Measurements from ENCODE around the gene PSMG1. TPM values are rescaled to one million over a fixed set of nuclear protein-coding genes. Genes with fewer than 3 reads are reported as not detected.
"Not testable (repeated sequence)": the region's sequence is repeated elsewhere in the genome, so short reads cannot be mapped to it uniquely, and the experiment has no call there.

PSMG1 gene
- total RNA-seq, 1 experiment from 2014 or later: 29.0 TPM

GRCh38 chr21:39221997-39222486, 38.8 kb upstream of the PSMG1 start:
- H3K27me3 ChIP-seq (ENCODE audit: insufficient read depth, low read depth): no peaks in the 10 kb centered on the region
- no peak overlapping the region for H3K4me3 ChIP-seq
- no peak overlapping the region for H2AFZ ChIP-seq
- H3K9me3 ChIP-seq (ENCODE audit: insufficient read depth, low read depth): no peaks in the 10 kb centered on the region
- no peak for TF ChIP-seq EZH2 (IDR thresholded peaks at IDR 0.05; ENCODE audit: low read depth)
- TF ChIP-seq, protein P1, sequence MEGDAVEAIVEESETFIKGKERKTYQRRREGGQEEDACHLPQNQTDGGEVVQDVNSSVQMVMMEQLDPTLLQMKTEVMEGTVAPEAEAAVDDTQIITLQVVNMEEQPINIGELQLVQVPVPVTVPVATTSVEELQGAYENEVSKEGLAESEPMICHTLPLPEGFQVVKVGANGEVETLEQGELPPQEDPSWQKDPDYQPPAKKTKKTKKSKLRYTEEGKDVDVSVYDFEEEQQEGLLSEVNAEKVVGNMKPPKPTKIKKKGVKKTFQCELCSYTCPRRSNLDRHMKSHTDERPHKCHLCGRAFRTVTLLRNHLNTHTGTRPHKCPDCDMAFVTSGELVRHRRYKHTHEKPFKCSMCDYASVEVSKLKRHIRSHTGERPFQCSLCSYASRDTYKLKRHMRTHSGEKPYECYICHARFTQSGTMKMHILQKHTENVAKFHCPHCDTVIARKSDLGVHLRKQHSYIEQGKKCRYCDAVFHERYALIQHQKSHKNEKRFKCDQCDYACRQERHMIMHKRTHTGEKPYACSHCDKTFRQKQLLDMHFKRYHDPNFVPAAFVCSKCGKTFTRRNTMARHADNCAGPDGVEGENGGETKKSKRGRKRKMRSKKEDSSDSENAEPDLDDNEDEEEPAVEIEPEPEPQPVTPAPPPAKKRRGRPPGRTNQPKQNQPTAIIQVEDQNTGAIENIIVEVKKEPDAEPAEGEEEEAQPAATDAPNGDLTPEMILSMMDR (conservative IDR thresholded peaks at IDR 0.05): no peak
- H3K4me1 ChIP-seq (replicated peaks; ENCODE audit: insufficient read depth): no peaks in the 10 kb centered on the region
- ChIA-PET POLR2A (ENCODE audit: unreplicated experiment) (no interaction called here), CTCF (no interaction called here)
- intact Hi-C loops (cut with micrococcal nuclease; ENCODE audit: unreplicated experiment): no loop called here
- peaks cover 3% of the 10 kb centered on the region; the same call in 1 of the 2 replicates for H4K20me1 ChIP-seq (ENCODE audit: insufficient read depth)
- no peak for DNase-seq
- 0 out of 2 replicates have a peak, but pooled peaks cover 9% of the 10 kb centered on the region for H3F3A ChIP-seq (ENCODE audit: insufficient read depth, low read depth)
- no peaks in the 10 kb centered on the region for H3K9me2 ChIP-seq (ENCODE audit: insufficient read depth)
- no peaks in the 10 kb centered on the region for H3K79me2 ChIP-seq (ENCODE audit: low read depth)
- no peak overlapping the region for H3K27ac ChIP-seq
- BruUV-seq (replicated peaks): no TSS peak
- no peaks in the 10 kb centered on the region for H3K36me3 ChIP-seq (ENCODE audit: low read depth)
- H3K4me2 ChIP-seq: no peak overlapping the region

- Histone ChIP-seq H3K27me3 (ENCODE audit: insufficient read depth, low read depth) (no peaks in the 10 kb centered on the region), H3K79me2 (ENCODE audit: low read depth) (no peaks in the 10 kb centered on the region), H3K4me3 (no peak overlapping the region), H3K4me1 (replicated peaks; ENCODE audit: insufficient read depth) (no peaks in the 10 kb centered on the region), H3K36me3 (ENCODE audit: low read depth) (no peaks in the 10 kb centered on the region), H3K9me2 (ENCODE audit: insufficient read depth) (no peaks in the 10 kb centered on the region), H2AFZ (no peak overlapping the region), H3K27ac (no peak overlapping the region), H3F3A (ENCODE audit: insufficient read depth, low read depth) (0 out of 2 replicates have a peak, but pooled peaks cover 9% of the 10 kb centered on the region), H4K20me1 (ENCODE audit: insufficient read depth) (no peaks in the 10 kb centered on the region; the same call in 1 of the 2 replicates), H3K9me3 (ENCODE audit: insufficient read depth, low read depth) (no peaks in the 10 kb centered on the region), H3K4me2 (no peak overlapping the region)
- POLR2A ChIA-PET (ENCODE audit: unreplicated experiment): no interaction called here
- DNase-seq: no peak
- no TSS peak for BruUV-seq (replicated peaks)
- intact Hi-C loops (cut with micrococcal nuclease; ENCODE audit: unreplicated experiment): no loop called here
- TF ChIP-seq, protein P1 (conservative IDR thresholded peaks at IDR 0.05): no peak
- CTCF ChIA-PET: no interaction called here
Observed at GRCh38 chr21:39221282-39221996, 38.2 kb upstream of the PSMG1 start.

GRCh38 chr21:39220875-39221274, 37.6 kb upstream of the PSMG1 start:
- H2AFZ ChIP-seq; H3K79me2 ChIP-seq (ENCODE audit: low read depth); H3K9me2 ChIP-seq (ENCODE audit: insufficient read depth); H3K27ac ChIP-seq; POLR2A ChIA-PET (ENCODE audit: unreplicated experiment); H3K4me1 ChIP-seq (replicated peaks; ENCODE audit: insufficient read depth); H3K36me3 ChIP-seq (ENCODE audit: low read depth); intact Hi-C loops (cut with micrococcal nuclease; ENCODE audit: unreplicated experiment); DNase-seq; H3F3A ChIP-seq (ENCODE audit: insufficient read depth, low read depth); BruUV-seq (replicated peaks); H4K20me1 ChIP-seq (ENCODE audit: insufficient read depth); H3K9me3 ChIP-seq (ENCODE audit: insufficient read depth, low read depth); H3K27me3 ChIP-seq (ENCODE audit: insufficient read depth, low read depth); H3K4me2 ChIP-seq; CTCF ChIA-PET; H3K4me3 ChIP-seq: not testable (repeated sequence)

GRCh38 chr21:39220150-39220549, 36.9 kb upstream of the PSMG1 start:
- H2AFZ ChIP-seq: no peak overlapping the region
- no peaks in the 10 kb centered on the region for H3K79me2 ChIP-seq (ENCODE audit: low read depth)
- no peak overlapping the region for H3K27ac ChIP-seq
- no peaks in the 10 kb centered on the region for H3K27me3 ChIP-seq (ENCODE audit: insufficient read depth, low read depth)
- DNase-seq: no peak
- H3K9me3 ChIP-seq (ENCODE audit: insufficient read depth, low read depth): no peaks in the 10 kb centered on the region
- no TSS peak for BruUV-seq (replicated peaks)
- ChIA-PET POLR2A (ENCODE audit: unreplicated experiment) (no interaction called here), CTCF (no interaction called here)
- no peak overlapping the region for H3K4me2 ChIP-seq
- intact Hi-C loops (cut with micrococcal nuclease; ENCODE audit: unreplicated experiment): no loop called here
- H3K4me1 ChIP-seq (replicated peaks; ENCODE audit: insufficient read depth): no peaks in the 10 kb centered on the region
- H3K9me2 ChIP-seq (ENCODE audit: insufficient read depth): no peaks in the 10 kb centered on the region
- H3K36me3 ChIP-seq (ENCODE audit: low read depth): no peaks in the 10 kb centered on the region
- H3F3A ChIP-seq (ENCODE audit: insufficient read depth, low read depth): 0 out of 2 replicates have a peak, but pooled peaks cover 9% of the 10 kb centered on the region
- no peak overlapping the region for H3K4me3 ChIP-seq
- H4K20me1 ChIP-seq (ENCODE audit: insufficient read depth): no peaks in the 10 kb centered on the region
- TF ChIP-seq, protein P1 (conservative IDR thresholded peaks at IDR 0.05): no peak
- no peak for TF ChIP-seq EZH2 (IDR thresholded peaks at IDR 0.05; ENCODE audit: low read depth)

Data from PC-9 (cell line).